AG04450 (cell line): ENCODE measurements around the gene INTS7. TPM values are rescaled to one million over a fixed set of nuclear protein-coding genes. Genes with fewer than 3 reads are reported as not detected.

Experiments
- CTCF ChIA-PET: fragments of 300-600, 350-600 bp; formaldehyde crosslinking; extraction: SDS; loops from one replicate; lab custom pipeline; 2022; ENCODE audit warnings: antibody characterized with exemption, inconsistent platforms; lab: Charles Lee
- POLR2A ChIA-PET: fragments of 350-600 bp; formaldehyde crosslinking; extraction: SDS; loops from one replicate; lab custom pipeline; 2021; ENCODE audit warnings: antibody characterized with exemption, inconsistent platforms; lab: Yijun Ruan, JAX
- DNase-seq: peaks from one replicate; pipeline ENCODE4 v3.0.0-alpha.2; 2011; ENCODE audit warnings: low read depth, low spot score
- H3K27ac ChIP-seq: one replicate; pipeline ENCODE4 v1.5.1; 2012; ENCODE audit warnings: low read depth, low read length, control low read depth
- H3K27me3 ChIP-seq: one replicate; pipeline ENCODE4 v1.6.0; 2012; ENCODE audit warnings: low read length; ENCODE audit not compliant: control insufficient read depth, insufficient read depth
- H3K4me3 ChIP-seq: 2 replicates; pipeline ENCODE4 v1.5.1; 2011; ENCODE audit warnings: mild to moderate bottlenecking, low read depth, low read length, control low read depth
- H3K9me3 ChIP-seq: 2 replicates; pipeline ENCODE4 v1.5.1; 2012; ENCODE audit warnings: low read length; ENCODE audit not compliant: control insufficient read depth, insufficient read depth
- polyA plus RNA-seq: library from polyadenylated mRNA; depleted of rRNA; stranded (reverse); fragments of >200 nt; gene quantifications from 2 replicates; pipeline ENCODE4 v1.2.3, GENCODE V29; 2011
- TF ChIP-seq, protein P1 (sequence below): IDR thresholded peaks from 2 replicates; pipeline ENCODE4 v1.5.1; 2011; ENCODE audit warnings: low read depth, low read length, control low read depth, inconsistent platforms

Gene INTS7
- polyA plus RNA-seq, 1 experiment, result 20.1 TPM

DNA sequence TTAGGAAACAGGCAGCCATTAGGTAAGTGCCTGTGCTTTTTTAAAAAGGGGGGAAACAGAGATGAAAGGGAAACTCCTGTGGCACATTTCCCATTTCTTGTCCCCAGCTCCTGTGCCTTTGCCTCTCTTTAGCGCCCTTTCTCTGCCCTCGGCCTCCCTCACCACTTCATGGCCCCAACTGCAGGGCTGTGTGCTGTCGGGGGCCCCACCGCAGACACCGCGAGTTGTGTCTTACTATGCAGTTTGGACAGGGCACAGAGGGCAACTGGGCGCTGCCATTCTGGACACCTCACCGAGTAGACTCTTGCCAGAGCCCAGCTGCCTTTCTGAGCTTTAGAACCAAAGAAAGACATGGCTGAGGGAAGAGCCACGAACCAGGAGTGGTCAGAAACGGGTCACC lies 111.1 kb downstream of the INTS7 start:
- CTCF ChIA-PET, result interaction anchor here (1.2 kb wide), 1 partner anchor 111 kb away, joined by 6 read pairs; the partner anchor contains the start of genes DTL and INTS7
- peaks cover 2% of the 10 kb centered on the region for H3K27me3 ChIP-seq
- DNase-seq, result no peak
- POLR2A ChIA-PET, result no interaction called here
- TF ChIP-seq, protein P1, sequence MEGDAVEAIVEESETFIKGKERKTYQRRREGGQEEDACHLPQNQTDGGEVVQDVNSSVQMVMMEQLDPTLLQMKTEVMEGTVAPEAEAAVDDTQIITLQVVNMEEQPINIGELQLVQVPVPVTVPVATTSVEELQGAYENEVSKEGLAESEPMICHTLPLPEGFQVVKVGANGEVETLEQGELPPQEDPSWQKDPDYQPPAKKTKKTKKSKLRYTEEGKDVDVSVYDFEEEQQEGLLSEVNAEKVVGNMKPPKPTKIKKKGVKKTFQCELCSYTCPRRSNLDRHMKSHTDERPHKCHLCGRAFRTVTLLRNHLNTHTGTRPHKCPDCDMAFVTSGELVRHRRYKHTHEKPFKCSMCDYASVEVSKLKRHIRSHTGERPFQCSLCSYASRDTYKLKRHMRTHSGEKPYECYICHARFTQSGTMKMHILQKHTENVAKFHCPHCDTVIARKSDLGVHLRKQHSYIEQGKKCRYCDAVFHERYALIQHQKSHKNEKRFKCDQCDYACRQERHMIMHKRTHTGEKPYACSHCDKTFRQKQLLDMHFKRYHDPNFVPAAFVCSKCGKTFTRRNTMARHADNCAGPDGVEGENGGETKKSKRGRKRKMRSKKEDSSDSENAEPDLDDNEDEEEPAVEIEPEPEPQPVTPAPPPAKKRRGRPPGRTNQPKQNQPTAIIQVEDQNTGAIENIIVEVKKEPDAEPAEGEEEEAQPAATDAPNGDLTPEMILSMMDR, result no peak
- H3K4me3 ChIP-seq, result no peak overlapping the region
- no peaks in the 10 kb centered on the region for H3K9me3 ChIP-seq
- H3K27ac ChIP-seq, result no peak overlapping the region

DNA sequence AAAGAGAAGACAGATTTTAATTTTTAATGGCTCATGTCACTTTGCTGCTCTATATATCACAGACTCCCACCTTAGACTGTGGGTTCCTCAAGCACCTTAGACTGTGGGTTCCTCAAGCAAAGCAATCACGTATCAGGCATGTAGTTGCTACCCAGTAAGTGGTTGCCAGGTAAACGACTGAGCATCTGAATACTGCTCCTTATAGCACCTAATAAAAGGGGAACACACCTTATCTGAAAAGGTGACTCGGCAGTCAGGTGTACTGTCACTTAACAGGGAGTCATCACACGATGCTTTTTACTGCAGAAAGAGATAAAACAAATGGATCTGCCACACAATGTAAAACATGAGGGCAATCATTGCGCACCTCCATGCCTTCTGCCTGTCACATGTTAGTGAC lies 112.3 kb downstream of the INTS7 start:
- Histone ChIP-seq H3K27me3 (peaks cover 2% of the 10 kb centered on the region), H3K9me3 (no peaks in the 10 kb centered on the region), H3K4me3 (no peak overlapping the region), H3K27ac (no peak overlapping the region)
- ChIA-PET CTCF (no interaction called here), POLR2A (no interaction called here)
- TF ChIP-seq, protein P1, result no peak
- no peak for DNase-seq

DNA sequence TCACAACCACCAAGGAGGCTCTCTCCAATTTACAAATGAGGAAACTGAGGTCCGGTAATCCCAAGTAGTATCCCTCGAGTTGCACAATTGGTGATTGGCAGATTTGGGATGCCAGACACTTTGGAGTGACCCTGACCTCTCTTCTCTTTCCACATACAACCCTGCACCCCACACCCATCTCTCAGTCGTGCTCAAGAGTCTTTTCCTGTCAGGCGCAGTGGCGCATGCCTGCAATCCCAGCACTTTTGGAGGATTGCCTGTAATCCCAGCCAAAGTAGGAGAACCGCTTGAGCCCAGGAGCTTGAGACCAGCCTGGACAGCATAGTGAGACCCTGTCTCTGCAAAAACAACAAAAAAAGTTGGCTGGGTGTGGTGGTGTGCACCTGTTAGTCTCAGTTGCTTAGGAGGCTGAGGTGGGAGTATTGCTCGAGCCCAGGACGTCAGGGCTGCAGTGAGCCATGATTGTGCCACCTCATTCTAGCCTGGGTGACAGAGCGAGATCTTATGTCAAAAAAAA lies 113.7 kb downstream of the INTS7 start:
- peaks cover 2% of the 10 kb centered on the region for H3K27me3 ChIP-seq
- no peaks in the 10 kb centered on the region for H3K9me3 ChIP-seq
- ChIA-PET POLR2A (no interaction called here), CTCF (no interaction called here)
- H3K4me3 ChIP-seq, result no peak overlapping the region
- H3K27ac ChIP-seq, result no peak overlapping the region
- TF ChIP-seq, protein P1, result no peak
- no peak for DNase-seq

DNA sequence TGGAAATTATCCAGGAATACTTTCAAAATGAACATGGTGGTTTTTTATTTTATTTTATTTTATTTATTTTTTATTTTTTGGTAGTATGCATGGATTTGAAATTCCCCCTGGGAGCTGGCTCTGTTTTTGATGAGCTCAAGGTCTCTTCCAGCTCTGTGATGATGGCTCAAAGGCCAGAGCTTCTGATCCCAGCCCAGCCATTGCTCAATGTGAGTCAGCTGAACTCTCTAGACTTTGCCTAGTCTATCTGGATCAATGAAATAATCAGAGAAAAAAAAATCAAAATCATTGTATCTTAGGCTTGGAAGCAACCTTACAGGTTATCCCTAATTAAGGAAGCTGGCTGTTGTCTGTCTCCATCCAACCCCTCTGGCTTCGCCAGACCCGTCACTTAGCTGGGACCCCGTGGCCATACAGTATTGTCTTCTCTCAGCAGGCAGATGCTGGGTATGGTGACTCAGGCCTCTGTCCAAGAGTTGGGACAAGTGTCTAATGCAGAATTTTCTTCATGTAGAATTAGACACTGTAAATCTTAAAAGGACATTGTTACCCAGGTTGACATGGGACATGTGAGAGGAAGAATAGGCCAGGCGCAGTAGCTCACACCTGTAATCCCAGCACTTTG lies 114.6 kb downstream of the INTS7 start:
- ChIA-PET POLR2A (interaction anchor here (0.6 kb wide), 2 partner anchors 71 to 122 kb away, joined by 3 to 4 read pairs; no protein-coding TSS in a partner anchor), CTCF (interaction anchor here (0.7 to 2.0 kb wide), 3 partner anchors 114 to 240 kb away, joined by 4 to 7 read pairs (median 7); partner anchors contain the start of genes DTL and INTS7)
- no peak for DNase-seq
- TF ChIP-seq, protein P1, result no peak
- no peak overlapping the region for H3K4me3 ChIP-seq
- peaks cover 6% of the 10 kb centered on the region for H3K27me3 ChIP-seq
- H3K9me3 ChIP-seq, result no peaks in the 10 kb centered on the region
- no peak overlapping the region for H3K27ac ChIP-seq

DNA sequence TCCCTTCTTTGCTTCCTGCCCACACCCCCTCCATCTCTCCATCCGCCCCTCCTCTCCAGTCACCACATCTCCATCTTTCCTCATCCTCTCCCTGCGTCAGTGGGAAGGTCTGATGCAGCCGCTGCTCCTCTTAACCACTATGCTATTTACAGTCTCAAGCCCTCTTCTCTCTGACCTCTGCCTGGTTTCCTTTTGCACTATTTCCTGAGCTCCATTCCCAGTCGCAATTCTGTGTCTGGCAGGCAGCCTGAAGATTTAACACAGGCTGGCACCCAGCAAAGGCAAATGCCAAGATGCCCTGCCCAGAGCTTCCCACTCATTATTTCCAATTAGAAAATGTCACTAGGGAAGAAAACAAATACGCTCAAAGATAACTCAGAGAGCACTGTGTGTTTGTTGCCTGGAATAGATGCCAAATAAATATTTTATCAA lies 115.2 kb downstream of the INTS7 start:
- Histone ChIP-seq H3K4me3 (no peak overlapping the region), H3K27ac (no peak overlapping the region), H3K9me3 (no peaks in the 10 kb centered on the region), H3K27me3 (peaks cover 6% of the 10 kb centered on the region)
- DNase-seq, result peak; percentile 21
- TF ChIP-seq, protein P1, result no peak
- ChIA-PET CTCF (interaction anchor here (1.1 to 2.0 kb wide), 3 partner anchors 115 to 240 kb away, joined by 3 to 7 read pairs (median 7); partner anchors contain the start of genes DTL and INTS7), POLR2A (interaction anchor here (0.6 kb wide), 2 partner anchors 71 to 123 kb away, joined by 3 to 4 read pairs; no protein-coding TSS in a partner anchor)
